MM.1S (cell line): Measurements from ENCODE around the gene ERC2.

Source experiments
- DNase-seq: peaks from one replicate; pipeline ENCODE4 v3.0.0-alpha.2; 2015
- H2AFZ ChIP-seq: fragments of 300-600 bp; sonication (generic); 2 replicates; pipeline ENCODE4 v1.6.0; 2016; ENCODE audit warnings: antibody characterized with exemption, low read length
- H3F3A ChIP-seq: fragments of 300-600 bp; sonication (generic); 2 replicates; pipeline ENCODE4 v1.6.1; 2016; ENCODE audit warnings: mild to moderate bottlenecking, antibody characterized with exemption, low read length, moderate library complexity, mixed read lengths; ENCODE audit not compliant: insufficient read depth
- H3K27ac ChIP-seq: fragments of 300-600 bp; sonication (generic); 2 replicates; pipeline ENCODE4 v1.5.1; 2016; ENCODE audit warnings: mild to moderate bottlenecking, low read length
- H3K27me3 ChIP-seq: fragments of 300-600 bp; sonication (generic); replicated peaks from 2 replicates; pipeline ENCODE4 v1.6.0; 2016; ENCODE audit warnings: low read length; ENCODE audit not compliant: insufficient read depth
- H3K36me3 ChIP-seq: fragments of 300-600 bp; sonication (generic); replicated peaks from 2 replicates; pipeline ENCODE4 v1.6.1; 2016; ENCODE audit warnings: mild to moderate bottlenecking, low read length, mixed read lengths; ENCODE audit not compliant: insufficient read depth
- H3K4me1 ChIP-seq: fragments of 300-600 bp; sonication (generic); 2 replicates; pipeline ENCODE4 v1.6.1; 2016; ENCODE audit warnings: low read length, mixed read lengths
- H3K4me2 ChIP-seq: fragments of 300-600 bp; sonication (generic); 2 replicates; pipeline ENCODE4 v1.6.0; 2016; ENCODE audit warnings: low read depth, low read length
- H3K4me3 ChIP-seq: fragments of 300-600 bp; sonication (generic); 2 replicates; pipeline ENCODE4 v1.5.1; 2016; ENCODE audit warnings: low read length, mixed read lengths
- H3K79me2 ChIP-seq: fragments of 300-600 bp; sonication (generic); 2 replicates; pipeline ENCODE4 v1.6.1; 2016; ENCODE audit warnings: mixed run types, low read length, mixed read lengths
- H3K9ac ChIP-seq: fragments of 300-600 bp; sonication (generic); 2 replicates; pipeline ENCODE4 v1.6.1; 2016; ENCODE audit warnings: low read length, mixed read lengths
- H3K9me2 ChIP-seq: fragments of 300-600 bp; sonication (generic); replicated peaks from 2 replicates; pipeline ENCODE4 v1.6.1; 2016; ENCODE audit warnings: mild to moderate bottlenecking, low read length, mixed read lengths; ENCODE audit not compliant: insufficient read depth
- H3K9me3 ChIP-seq: fragments of 300-600 bp; sonication (generic); replicated peaks from 2 replicates; pipeline ENCODE4 v1.6.1; 2016; ENCODE audit warnings: mild to moderate bottlenecking, low read length, mixed read lengths; ENCODE audit not compliant: insufficient read depth
- H4K20me1 ChIP-seq: fragments of 300-600 bp; sonication (generic); 2 replicates; pipeline ENCODE4 v1.6.1; 2016; ENCODE audit warnings: mild to moderate bottlenecking, low read length, moderate library complexity, mixed read lengths; ENCODE audit not compliant: insufficient read depth
- EZH2 ChIP-seq: fragments of 300-600 bp; sonication (generic); optimal IDR thresholded peaks from 2 replicates; pipeline ENCODE3; 2017; ENCODE audit warnings: low read depth, mild to moderate bottlenecking, antibody characterized with exemption, low read length, mixed read lengths
- EZH2phosphoT487 ChIP-seq: fragments of 300-600 bp; sonication (generic); IDR thresholded peaks from 2 replicates; pipeline ENCODE4 v1.6.1; 2018; ENCODE audit warnings: antibody characterized with exemption, low read length
- TF ChIP-seq, protein P1 (sequence below): fragments of 300-600 bp; sonication (generic); IDR thresholded peaks from 2 replicates; pipeline ENCODE4 v1.5.1; 2016; ENCODE audit warnings: antibody characterized with exemption, low read length, mixed read lengths

Gene ERC2

DNA sequence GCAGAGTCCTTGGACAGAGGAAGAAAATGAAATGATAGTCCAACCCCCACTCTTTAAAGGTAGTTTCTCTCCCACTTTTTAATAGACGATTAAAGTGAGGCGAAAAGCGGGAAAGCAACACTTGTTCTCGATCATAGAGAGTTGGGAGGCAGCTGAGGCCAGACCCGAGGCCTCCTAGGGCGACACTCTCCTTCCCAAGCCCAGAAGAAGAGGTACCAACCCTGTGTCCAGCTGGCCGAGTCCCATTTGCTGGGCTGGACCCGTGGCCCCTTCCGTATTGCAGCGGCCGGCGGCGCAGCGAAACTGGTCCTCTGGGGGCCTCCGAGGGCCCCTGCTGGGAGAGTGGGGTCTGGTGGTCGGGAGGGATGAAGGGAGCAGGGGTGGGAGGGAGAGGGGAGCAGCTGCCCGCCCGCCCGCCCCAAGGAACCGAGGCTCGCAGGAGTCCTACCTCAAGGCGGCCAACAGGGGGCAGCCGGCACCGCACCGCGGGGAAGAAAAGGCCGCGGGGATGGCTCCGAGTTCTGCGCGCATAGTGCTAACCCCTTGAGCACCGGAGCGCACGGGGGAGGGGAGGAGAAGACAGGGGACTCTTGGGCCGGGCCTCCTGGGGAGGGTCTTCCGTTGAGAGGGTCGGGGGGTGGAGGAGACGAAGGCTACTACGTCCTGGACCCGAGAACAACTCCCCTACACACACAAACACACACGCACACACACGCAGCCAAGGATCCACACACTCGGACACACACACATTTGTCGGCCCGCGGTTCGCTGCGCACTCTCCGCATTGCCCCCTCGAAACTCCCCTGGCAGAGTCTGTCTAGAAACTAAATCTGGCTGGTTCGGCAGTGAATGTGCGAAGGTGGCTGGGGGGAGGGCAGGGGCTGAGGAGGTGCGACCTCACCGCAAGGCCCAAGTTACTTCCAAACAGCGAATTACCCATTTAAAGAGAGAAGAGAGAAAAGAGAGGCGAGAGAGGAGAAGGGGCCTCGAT, 983.2 kb downstream of the ERC2 start:
- Histone ChIP-seq H3K4me1 (peaks cover 5% of the 10 kb centered on the region; the same call in 1 of the 2 replicates), H3K9me3 (no peaks in the 10 kb centered on the region), H4K20me1 (no peaks in the 10 kb centered on the region), H3K36me3 (no peaks in the 10 kb centered on the region), H3K4me3 (peak overlapping the region; percentile 95), H3K27me3 (no peaks in the 10 kb centered on the region), H3K9ac (peak overlapping the region; percentile 8; the same call in 1 of the 2 replicates), H3K79me2 (no peaks in the 10 kb centered on the region), H3K27ac (peak overlapping the region; percentile 0; the same call in 1 of the 2 replicates), H2AFZ (peak overlapping the region; percentile 82), H3K4me2 (peak overlapping the region; percentile 94), H3F3A (peaks cover 5% of the 10 kb centered on the region), H3K9me2 (no peaks in the 10 kb centered on the region)
- peak; percentile 87 for DNase-seq
- TF ChIP-seq, protein P1, sequence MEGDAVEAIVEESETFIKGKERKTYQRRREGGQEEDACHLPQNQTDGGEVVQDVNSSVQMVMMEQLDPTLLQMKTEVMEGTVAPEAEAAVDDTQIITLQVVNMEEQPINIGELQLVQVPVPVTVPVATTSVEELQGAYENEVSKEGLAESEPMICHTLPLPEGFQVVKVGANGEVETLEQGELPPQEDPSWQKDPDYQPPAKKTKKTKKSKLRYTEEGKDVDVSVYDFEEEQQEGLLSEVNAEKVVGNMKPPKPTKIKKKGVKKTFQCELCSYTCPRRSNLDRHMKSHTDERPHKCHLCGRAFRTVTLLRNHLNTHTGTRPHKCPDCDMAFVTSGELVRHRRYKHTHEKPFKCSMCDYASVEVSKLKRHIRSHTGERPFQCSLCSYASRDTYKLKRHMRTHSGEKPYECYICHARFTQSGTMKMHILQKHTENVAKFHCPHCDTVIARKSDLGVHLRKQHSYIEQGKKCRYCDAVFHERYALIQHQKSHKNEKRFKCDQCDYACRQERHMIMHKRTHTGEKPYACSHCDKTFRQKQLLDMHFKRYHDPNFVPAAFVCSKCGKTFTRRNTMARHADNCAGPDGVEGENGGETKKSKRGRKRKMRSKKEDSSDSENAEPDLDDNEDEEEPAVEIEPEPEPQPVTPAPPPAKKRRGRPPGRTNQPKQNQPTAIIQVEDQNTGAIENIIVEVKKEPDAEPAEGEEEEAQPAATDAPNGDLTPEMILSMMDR, result peak; percentile 45
- no peak for TF ChIP-seq EZH2phosphoT487

DNA sequence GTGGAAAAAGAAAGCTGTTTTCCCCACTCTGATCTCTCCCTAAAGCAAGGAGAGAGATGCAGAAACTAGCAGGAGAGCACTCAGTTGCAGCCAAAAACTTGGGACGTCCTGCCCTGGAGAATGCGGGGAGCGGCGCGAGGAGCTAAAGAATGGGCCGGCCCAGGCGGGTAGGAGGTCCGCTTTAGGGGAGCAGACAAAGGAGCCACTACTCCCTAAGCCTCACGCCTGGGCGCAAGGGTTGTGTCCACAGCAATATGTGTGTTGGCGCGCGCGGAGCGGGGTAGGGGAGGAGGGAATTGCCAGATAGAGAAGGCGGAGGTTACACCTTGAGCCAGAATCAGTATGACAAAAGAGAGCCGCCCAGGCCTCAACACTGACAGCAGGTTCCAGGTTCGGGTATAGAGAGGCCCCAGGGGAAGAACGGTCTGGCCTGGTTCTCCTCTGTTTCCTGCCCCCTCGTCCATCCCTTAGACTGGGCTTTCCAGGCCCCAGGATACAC, 984.0 kb downstream of the ERC2 start:
- Histone ChIP-seq H3K79me2 (no peaks in the 10 kb centered on the region), H3F3A (no peaks in the 10 kb centered on the region; the same call in 1 of the 2 replicates), H2AFZ (no peak overlapping the region; the same call in 1 of the 2 replicates), H3K27me3 (no peaks in the 10 kb centered on the region), H3K4me2 (no peak overlapping the region), H4K20me1 (no peaks in the 10 kb centered on the region), H3K4me1 (no peaks in the 10 kb centered on the region; the same call in 1 of the 2 replicates), H3K9me3 (no peaks in the 10 kb centered on the region), H3K27ac (no peak overlapping the region), H3K9me2 (no peaks in the 10 kb centered on the region), H3K36me3 (no peaks in the 10 kb centered on the region), H3K9ac (no peak overlapping the region), H3K4me3 (no peak overlapping the region)
- no peak for DNase-seq
- TF ChIP-seq EZH2, result no peak

DNA sequence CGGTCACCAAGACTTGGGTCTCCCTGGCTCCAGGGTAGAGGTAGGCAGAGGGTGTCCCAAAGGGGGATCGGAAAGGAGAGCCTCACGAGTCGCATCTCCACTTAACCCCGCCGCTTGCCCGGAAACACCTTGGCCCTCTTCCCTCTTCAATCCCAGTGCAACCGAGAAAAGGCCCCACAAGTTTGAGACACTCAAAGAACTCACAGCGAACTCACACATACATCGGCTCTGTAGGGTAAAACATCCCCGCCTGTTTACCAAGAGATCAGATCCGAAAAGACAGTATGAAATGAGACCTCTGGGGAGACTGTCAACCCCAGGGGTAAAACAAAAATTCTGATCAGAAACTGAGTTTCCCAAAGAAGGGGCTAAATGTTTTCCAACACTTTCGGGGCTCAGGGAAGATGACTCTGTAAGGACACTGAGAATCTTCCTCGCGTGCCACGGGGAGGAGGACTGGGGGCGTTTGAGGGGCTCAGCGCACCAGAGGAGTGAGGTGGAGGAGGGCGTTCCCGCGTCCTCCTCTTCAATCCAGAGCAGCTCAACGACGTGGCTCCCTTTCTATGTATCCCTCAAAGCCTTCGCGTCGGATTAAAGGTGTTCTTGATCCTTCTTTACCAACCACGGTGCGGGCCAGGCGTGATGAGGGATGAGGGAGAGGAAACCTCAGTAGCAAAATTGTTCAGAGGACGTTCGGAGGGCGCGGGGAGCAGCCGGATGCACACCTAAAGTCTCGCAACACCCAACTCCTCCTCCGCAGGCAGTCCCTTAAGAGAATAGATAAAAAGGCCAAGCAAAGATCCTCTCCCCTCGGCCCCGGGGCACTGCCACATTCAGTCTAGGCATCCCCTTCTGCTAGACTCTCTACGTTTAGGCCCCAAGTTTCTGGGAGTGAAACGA, 984.8 kb downstream of the ERC2 start:
- Histone ChIP-seq H3K27ac (no peak overlapping the region), H3K36me3 (no peaks in the 10 kb centered on the region), H3K9me3 (no peaks in the 10 kb centered on the region), H4K20me1 (no peaks in the 10 kb centered on the region), H3K79me2 (no peaks in the 10 kb centered on the region), H2AFZ (no peak overlapping the region), H3K9ac (no peak overlapping the region), H3K4me1 (no peaks in the 10 kb centered on the region), H3K27me3 (no peaks in the 10 kb centered on the region), H3K9me2 (no peaks in the 10 kb centered on the region), H3K4me3 (no peak overlapping the region), H3K4me2 (no peak overlapping the region), H3F3A (no peaks in the 10 kb centered on the region; the same call in 1 of the 2 replicates)
- TF ChIP-seq, protein P1, result no peak
- no peak for TF ChIP-seq EZH2
- TF ChIP-seq EZH2phosphoT487, result no peak
- DNase-seq, result no peak
